ENCODE measurements around the gene SLIT1.

Gene SLIT1

GRCh38 chr10:97140049-97140846 lies 45.5 kb downstream of the SLIT1 start:
- no peak for DNase-seq (ENCODE audit: low read depth, low spot score)

GRCh38 chr10:97139651-97140048 lies 46.1 kb downstream of the SLIT1 start:
- DNase-seq (ENCODE audit: low read depth, low spot score) = no peak

GRCh38 chr10:97138846-97139245 lies 46.9 kb downstream of the SLIT1 start:
- DNase-seq (ENCODE audit: low read depth, low spot score) = no peak

- no peak for DNase-seq (ENCODE audit: low read depth, low spot score)
Observed at GRCh38 chr10:97138174-97138573, 47.6 kb downstream of the SLIT1 start.

GRCh38 chr10:97136756-97137155 lies 49.0 kb downstream of the SLIT1 start:
- DNase-seq (ENCODE audit: low read depth, low spot score) = no peak

GRCh38 chr10:97135464-97135863 lies 50.3 kb downstream of the SLIT1 start:
- no peak for DNase-seq (ENCODE audit: low read depth, low spot score)

- DNase-seq (ENCODE audit: low read depth, low spot score) = no peak
Observed at GRCh38 chr10:97134983-97135382, 50.8 kb downstream of the SLIT1 start.

- no peak for DNase-seq (ENCODE audit: low read depth, low spot score)
Observed at GRCh38 chr10:97134110-97134509, 51.6 kb downstream of the SLIT1 start.

- DNase-seq (ENCODE audit: low read depth, low spot score) = no peak
Observed at GRCh38 chr10:97132273-97132672, 53.5 kb downstream of the SLIT1 start.

GRCh38 chr10:97131666-97132065 lies 54.1 kb downstream of the SLIT1 start:
- DNase-seq (ENCODE audit: low read depth, low spot score) = no peak

- no peak for DNase-seq (ENCODE audit: low read depth, low spot score)
Observed at GRCh38 chr10:97131181-97131628, 54.6 kb downstream of the SLIT1 start.

- DNase-seq (ENCODE audit: low read depth, low spot score) = no peak
Observed at GRCh38 chr10:97129666-97130065, 56.1 kb downstream of the SLIT1 start.

GRCh38 chr10:97128516-97129154 lies 57.1 kb downstream of the SLIT1 start:
- DNase-seq (ENCODE audit: low read depth, low spot score) = no peak

GRCh38 chr10:97128039-97128492 lies 57.7 kb downstream of the SLIT1 start:
- no peak for DNase-seq (ENCODE audit: low read depth, low spot score)

GRCh38 chr10:97127509-97127908 lies 58.2 kb downstream of the SLIT1 start:
- no peak for DNase-seq (ENCODE audit: low read depth, low spot score)

- DNase-seq (ENCODE audit: low read depth, low spot score) = no peak
Observed at GRCh38 chr10:97124211-97124610, 61.5 kb downstream of the SLIT1 start.

GRCh38 chr10:97123765-97124164 lies 62.0 kb downstream of the SLIT1 start:
- DNase-seq (ENCODE audit: low read depth, low spot score) = no peak

- no peak for DNase-seq (ENCODE audit: low read depth, low spot score)
Observed at GRCh38 chr10:97121041-97121440, 64.7 kb downstream of the SLIT1 start.

- DNase-seq (ENCODE audit: low read depth, low spot score) = no peak
Observed at GRCh38 chr10:97120370-97120769, 65.4 kb downstream of the SLIT1 start.

GRCh38 chr10:97119058-97119745 lies 66.6 kb downstream of the SLIT1 start:
- DNase-seq (ENCODE audit: low read depth, low spot score) = no peak

- DNase-seq (ENCODE audit: low read depth, low spot score) = no peak
Observed at GRCh38 chr10:97117372-97117771, 68.4 kb downstream of the SLIT1 start.

GRCh38 chr10:97116462-97117162 lies 69.1 kb downstream of the SLIT1 start:
- DNase-seq (ENCODE audit: low read depth, low spot score) = no peak

Data from brain pericyte (primary cell).